BE2C (cell line): ENCODE data around the gene SPP2.

Experiments
- DNase-seq: peaks from one replicate; pipeline ENCODE4 v3.0.0-alpha.2; 2020
- H3K27me3 ChIP-seq: fragments of 250-450 bp; sonication (Bioruptor Pico); 2 replicates; pipeline ENCODE4 v1.5.1; 2020; ENCODE audit warnings: mild to moderate bottlenecking
- H3K36me3 ChIP-seq: fragments of 250-450 bp; sonication (Bioruptor Pico); 2 replicates; pipeline ENCODE4 v1.5.1; 2020; ENCODE audit warnings: mild to moderate bottlenecking
- H3K4me1 ChIP-seq: fragments of 250-450 bp; sonication (Bioruptor Pico); 2 replicates; pipeline ENCODE4 v1.5.1; 2020
- H3K4me3 ChIP-seq: 2 replicates; pipeline ENCODE4 v1.5.1; 2011; ENCODE audit warnings: low read depth, low read length
- H3K9me3 ChIP-seq: fragments of 250-450 bp; sonication (Bioruptor Pico); 2 replicates; pipeline ENCODE4 v1.5.1; 2020
- TF ChIP-seq, protein P1 (sequence below): IDR thresholded peaks from 2 replicates; pipeline ENCODE4 v1.5.1; 2012; ENCODE audit warnings: mild to moderate bottlenecking, low read depth, low read length

SPP2 gene

DNA sequence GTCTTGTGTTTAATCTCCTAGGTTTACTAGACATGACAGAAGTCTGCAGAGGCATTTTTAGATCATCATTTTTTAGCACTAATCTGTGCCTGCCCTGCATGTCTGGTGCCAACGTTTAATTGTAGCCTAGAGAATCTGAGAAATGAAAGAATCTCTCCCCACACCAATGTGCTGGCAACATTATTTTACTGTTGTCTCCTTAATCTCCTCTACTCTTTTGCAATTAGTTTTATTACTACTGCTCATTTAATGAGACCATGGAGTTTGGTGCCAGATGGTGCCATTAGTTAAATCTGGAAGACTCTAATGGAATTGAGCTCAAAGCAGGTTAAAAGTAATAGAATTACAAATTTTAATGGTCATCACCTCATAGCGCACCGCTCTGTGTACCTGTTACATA is 4.0 kb upstream of the SPP2 start:
- Histone ChIP-seq H3K9me3 (no peaks in the 10 kb centered on the region), H3K4me1 (no peaks in the 10 kb centered on the region), H3K36me3 (no peaks in the 10 kb centered on the region), H3K4me3 (no peak overlapping the region), H3K27me3 (no peaks in the 10 kb centered on the region)
- DNase-seq: no peak
- TF ChIP-seq, protein P1, sequence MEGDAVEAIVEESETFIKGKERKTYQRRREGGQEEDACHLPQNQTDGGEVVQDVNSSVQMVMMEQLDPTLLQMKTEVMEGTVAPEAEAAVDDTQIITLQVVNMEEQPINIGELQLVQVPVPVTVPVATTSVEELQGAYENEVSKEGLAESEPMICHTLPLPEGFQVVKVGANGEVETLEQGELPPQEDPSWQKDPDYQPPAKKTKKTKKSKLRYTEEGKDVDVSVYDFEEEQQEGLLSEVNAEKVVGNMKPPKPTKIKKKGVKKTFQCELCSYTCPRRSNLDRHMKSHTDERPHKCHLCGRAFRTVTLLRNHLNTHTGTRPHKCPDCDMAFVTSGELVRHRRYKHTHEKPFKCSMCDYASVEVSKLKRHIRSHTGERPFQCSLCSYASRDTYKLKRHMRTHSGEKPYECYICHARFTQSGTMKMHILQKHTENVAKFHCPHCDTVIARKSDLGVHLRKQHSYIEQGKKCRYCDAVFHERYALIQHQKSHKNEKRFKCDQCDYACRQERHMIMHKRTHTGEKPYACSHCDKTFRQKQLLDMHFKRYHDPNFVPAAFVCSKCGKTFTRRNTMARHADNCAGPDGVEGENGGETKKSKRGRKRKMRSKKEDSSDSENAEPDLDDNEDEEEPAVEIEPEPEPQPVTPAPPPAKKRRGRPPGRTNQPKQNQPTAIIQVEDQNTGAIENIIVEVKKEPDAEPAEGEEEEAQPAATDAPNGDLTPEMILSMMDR: no peak

DNA sequence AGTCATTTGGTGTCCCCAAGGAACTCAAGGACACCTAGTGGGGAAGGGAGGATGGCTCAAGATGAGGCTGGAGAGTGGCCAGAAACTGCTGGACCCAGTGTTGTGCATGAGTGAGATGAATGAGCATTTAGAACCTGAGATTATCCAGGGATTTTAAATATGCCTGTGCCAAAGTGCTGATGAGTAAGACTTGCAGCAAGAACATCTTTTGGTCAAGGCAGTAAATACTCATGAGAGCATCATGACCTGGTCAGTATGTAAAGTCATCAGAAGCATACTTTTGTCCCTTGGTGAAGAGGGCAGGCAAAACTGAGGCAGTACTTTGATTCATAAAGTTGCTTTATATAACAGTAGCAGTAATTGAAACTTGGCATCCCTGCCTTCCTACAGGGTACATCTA is 3.1 kb upstream of the SPP2 start:
- Histone ChIP-seq H3K4me1 (no peaks in the 10 kb centered on the region), H3K9me3 (no peaks in the 10 kb centered on the region), H3K27me3 (no peaks in the 10 kb centered on the region), H3K36me3 (no peaks in the 10 kb centered on the region), H3K4me3 (no peak overlapping the region)
- TF ChIP-seq, protein P1: no peak
- DNase-seq: no peak

DNA sequence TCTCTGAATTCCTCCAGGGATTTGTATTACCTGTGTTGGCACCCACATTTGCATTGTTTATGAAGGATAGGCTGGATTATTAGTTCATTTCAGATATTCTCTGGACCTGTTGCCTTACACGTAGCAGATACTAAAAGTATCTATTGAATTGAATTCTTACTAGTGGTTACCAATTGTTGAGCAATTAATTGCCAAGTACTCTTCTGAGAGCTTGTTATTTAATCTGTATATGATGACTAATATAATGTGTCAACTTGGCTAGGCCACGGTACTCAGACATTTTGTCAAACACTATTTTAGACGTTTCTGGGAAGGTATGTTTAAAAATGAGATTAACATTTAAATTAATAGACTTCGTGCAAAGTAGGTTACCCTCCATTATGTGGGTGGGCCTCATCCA is 2.5 kb upstream of the SPP2 start:
- Histone ChIP-seq H3K9me3 (no peaks in the 10 kb centered on the region), H3K27me3 (no peaks in the 10 kb centered on the region), H3K4me1 (no peaks in the 10 kb centered on the region), H3K4me3 (no peak overlapping the region), H3K36me3 (no peaks in the 10 kb centered on the region)
- TF ChIP-seq, protein P1: no peak
- DNase-seq: no peak

DNA sequence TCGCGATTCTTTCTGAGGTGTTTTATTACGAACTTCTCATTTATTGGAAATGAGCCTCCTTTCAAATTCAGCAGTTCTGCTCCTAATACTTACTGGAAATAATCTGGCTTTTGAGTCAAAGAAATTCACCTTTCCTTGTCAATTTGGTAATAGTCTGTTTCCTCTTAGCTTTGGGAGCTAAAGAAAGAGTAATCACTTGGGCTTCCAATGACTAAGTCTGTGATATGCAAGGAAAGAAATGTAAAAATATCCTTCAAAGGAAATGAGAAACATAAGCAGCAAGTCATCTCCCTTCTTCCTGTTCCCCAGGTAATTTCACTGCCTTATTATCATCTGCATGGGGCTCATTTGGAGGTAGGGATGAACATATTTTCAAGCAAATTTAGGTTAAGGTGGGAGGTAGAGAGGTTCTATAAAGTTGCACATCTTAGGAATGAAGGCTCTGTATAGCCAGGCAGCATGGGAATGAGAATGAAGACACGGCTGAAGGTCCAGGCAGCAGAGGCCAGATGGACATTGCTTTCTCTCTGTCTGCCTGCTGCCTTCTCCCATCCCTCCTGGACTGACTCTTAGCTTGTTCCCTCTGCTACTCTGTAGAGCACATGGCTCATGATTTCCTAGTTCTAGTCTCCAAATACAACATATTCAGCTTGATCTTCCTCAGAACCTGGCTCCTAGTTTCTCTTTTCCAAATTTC is 1.0 kb downstream of the SPP2 start:
- DNase-seq: no peak
- Histone ChIP-seq H3K27me3 (no peaks in the 10 kb centered on the region), H3K36me3 (no peaks in the 10 kb centered on the region), H3K4me1 (no peaks in the 10 kb centered on the region), H3K9me3 (no peaks in the 10 kb centered on the region), H3K4me3 (no peak overlapping the region)
- TF ChIP-seq, protein P1: no peak

DNA sequence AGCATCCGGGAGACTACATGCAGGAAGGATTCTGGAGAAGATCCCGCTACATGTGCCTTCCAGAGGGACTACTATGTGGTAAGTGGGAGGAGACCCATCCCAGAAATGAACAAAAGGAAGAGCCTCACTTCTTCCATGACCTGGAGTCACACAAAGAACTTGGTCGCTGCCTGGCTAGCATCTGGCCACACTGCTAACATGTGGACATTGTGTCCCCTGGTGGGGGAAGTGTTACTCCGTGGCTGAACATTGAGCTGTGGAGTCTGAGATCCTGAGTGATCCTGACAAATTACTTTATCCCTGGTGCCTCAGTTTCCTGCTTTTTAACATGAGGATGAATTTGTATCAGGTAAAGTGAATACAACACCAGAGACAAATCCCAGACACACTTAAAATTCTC is 8.4 kb downstream of the SPP2 start:
- DNase-seq: no peak

DNA sequence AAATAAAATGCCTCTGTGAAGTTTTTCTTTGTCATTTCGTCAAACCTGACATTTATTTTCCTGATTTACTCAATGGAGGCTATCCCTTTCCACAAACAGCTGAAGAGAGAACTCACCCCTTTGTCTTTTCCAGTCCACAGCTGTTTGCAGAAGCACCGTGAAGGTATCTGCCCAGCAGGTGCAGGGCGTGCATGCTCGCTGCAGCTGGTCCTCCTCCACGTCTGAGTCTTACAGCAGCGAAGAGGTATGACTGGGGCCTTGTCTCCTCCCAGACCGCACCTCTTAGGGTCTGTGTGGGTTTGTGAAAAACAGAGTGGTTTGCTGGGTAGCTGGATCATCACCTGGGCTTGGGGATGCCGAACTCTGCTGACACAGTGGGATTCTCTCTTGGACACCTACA is 9.7 kb downstream of the SPP2 start:
- no peak for DNase-seq
- TF ChIP-seq, protein P1: no peak
- H3K4me1 ChIP-seq: no peaks in the 10 kb centered on the region
- H3K36me3 ChIP-seq: no peaks in the 10 kb centered on the region
- H3K27me3 ChIP-seq: no peaks in the 10 kb centered on the region
- no peak overlapping the region for H3K4me3 ChIP-seq
- no peaks in the 10 kb centered on the region for H3K9me3 ChIP-seq

More for the DNA sequence above, 8.4 kb downstream of the SPP2 start:
- Histone ChIP-seq H3K27me3 (no peaks in the 10 kb centered on the region), H3K4me3 (no peak overlapping the region), H3K36me3 (no peaks in the 10 kb centered on the region), H3K9me3 (no peaks in the 10 kb centered on the region), H3K4me1 (no peaks in the 10 kb centered on the region)
- TF ChIP-seq, protein P1: 0 out of 2 replicates have a peak, but pooled peaks have one; percentile 2
